ENCODE results near the gene ARHGAP31. TPM values are rescaled to one million over a fixed set of nuclear protein-coding genes. Genes with fewer than 3 reads are reported as not detected.

The ARHGAP31 gene
- total and polyA plus RNA-seq, 4 donors = 0.99 to 4.6 (median 2.6) TPM

- no peak for TF ChIP-seq MAX (IDR thresholded peaks at IDR 0.05)
- no peak for TF ChIP-seq GABPA (IDR thresholded peaks at IDR 0.05 in 1 of 2, conservative IDR thresholded peaks at IDR 0.05 in 1 of 2)
These were observed 37.1 kb upstream of the ARHGAP31 start (continued) for GRCh38 chr3:119257111-119257510.

- 81% methylated on average over 8 of the region's 8 CpGs for WGBS
- H3K4me1 ChIP-seq (ENCODE audit: control insufficient read depth in 4 of 4, insufficient read depth in 4 of 4, low read length in 3 of 4) = no peaks in the 10 kb centered on the region
- TF ChIP-seq HNF4G (IDR thresholded peaks at IDR 0.05) (no peak), SP1 (IDR thresholded peaks at IDR 0.05) (no peak), TAF1 (conservative IDR thresholded peaks at IDR 0.05) (no peak), NR2F2 (IDR thresholded peaks at IDR 0.05) (no peak), GABPA (IDR thresholded peaks at IDR 0.05 in 1 of 2, conservative IDR thresholded peaks at IDR 0.05 in 1 of 2) (no peak), JUND (IDR thresholded peaks at IDR 0.05) (no peak), RAD21 (IDR thresholded peaks at IDR 0.05) (no peak), CTCF (IDR thresholded peaks at IDR 0.05; ENCODE audit: low read depth, low read length, missing input control) (no peak), ZBTB33 (IDR thresholded peaks at IDR 0.05) (no peak), EGR1 (IDR thresholded peaks at IDR 0.05; ENCODE audit: low read depth in 2 of 2) (no peak), HNF4A (conservative IDR thresholded peaks at IDR 0.05) (no peak), REST (IDR thresholded peaks at IDR 0.05) (no peak), FOXA2 (IDR thresholded peaks at IDR 0.05) (no peak), YY1 (IDR thresholded peaks at IDR 0.05) (no peak), RXRA (IDR thresholded peaks at IDR 0.05) (no peak)
- H3K9ac ChIP-seq (ENCODE audit: low read depth in 1 of 2, low read length in 2 of 2) = no peak overlapping the region
- H3K9me3 ChIP-seq (ENCODE audit: control insufficient read depth in 4 of 4, low read length in 3 of 4) = no peaks in the 10 kb centered on the region
- H3K27ac ChIP-seq (ENCODE audit: low read depth in 1 of 2, low read length in 2 of 2) = no peak overlapping the region
- H3K36me3 ChIP-seq (ENCODE audit: control insufficient read depth in 4 of 4, insufficient read depth in 3 of 4, low read depth in 1 of 4, low read length in 3 of 4) = no peaks in the 10 kb centered on the region
- H3K27me3 ChIP-seq (ENCODE audit: control insufficient read depth in 4 of 4, insufficient read depth in 4 of 4, low read length in 3 of 4) = no peaks in the 10 kb centered on the region
- DNase-seq (ENCODE audit: low spot score) = no peak
- no peak overlapping the region for H3K4me3 ChIP-seq (ENCODE audit: low read depth in 1 of 3, low read length in 3 of 3)
These were observed 36.4 kb upstream of the ARHGAP31 start for GRCh38 chr3:119257654-119258410.
